A549 (cell line): ENCODE measurements around the gene CPTP. TPM values are rescaled to one million over a fixed set of nuclear protein-coding genes. Genes with fewer than 3 reads are reported as not detected.

ENCODE experiments used
- ATAC-seq, 2 experiments: fragments of 200-7000 bp in 1 of 2; fragments of >200 bp in 1 of 2; cut with Nextera tagmentation in 1 of 2; cut with Tn5 transposase in 1 of 2; 3 replicates each; pipeline versions ENCODE4 v1.8.0 to v1.9.1; 2018 to 2020; ENCODE audit warnings: mild to moderate bottlenecking in 1 of 2, moderate library complexity in 1 of 2
- CTCF ChIA-PET: fragments of 300-600 bp; sonication (Branson Sonifier 250); formaldehyde crosslinking; extraction: SDS; loops from one replicate; lab custom pipeline; 2021; ENCODE audit warnings: antibody characterized with exemption, inconsistent platforms; lab: Yijun Ruan, JAX
- POLR2A ChIA-PET: fragments of 350-600 bp; formaldehyde crosslinking; extraction: SDS; loops from one replicate; lab custom pipeline; 2021; ENCODE audit warnings: antibody characterized with exemption, inconsistent platforms; lab: Yijun Ruan, JAX
- DNase-seq, 2 experiments: peaks; one replicate each; pipeline versions ENCODE4 v3.0.0 to v3.0.0-alpha.2; 2011 to 2016; ENCODE audit warnings: low read depth in 1 of 2, low spot score in 1 of 2
- FAIRE-seq: peaks from 2 replicates; lab custom pipeline; 2011; peaks lifted over from hg19 to GRCh38; lab: Jason Lieb, UNC
- H3K27ac ChIP-seq, 2 experiments: fragments of >200 bp; sonication (Bioruptor Twin); formaldehyde crosslinking; 3 replicates each; pipeline ENCODE4 v1.5.1; 2016 to 2017
- H3K4me1 ChIP-seq: fragments of >200 bp; sonication (Bioruptor Twin); formaldehyde crosslinking; 3 replicates; pipeline ENCODE4 v1.6.1; 2016
- H3K4me2 ChIP-seq: fragments of >200 bp; sonication (Bioruptor Twin); formaldehyde crosslinking; 3 replicates; pipeline ENCODE4 v1.6.1; 2016
- H3K4me3 ChIP-seq: fragments of >200 bp; sonication (Bioruptor Twin); formaldehyde crosslinking; 3 replicates; pipeline ENCODE4 v1.5.1; 2016
- H3K9me3 ChIP-seq: fragments of >200 bp; sonication (Bioruptor Twin); formaldehyde crosslinking; 3 replicates; pipeline ENCODE4 v1.6.1; 2016
- CHD2 ChIP-seq: fragments of 150-350 bp; IDR thresholded peaks from 2 replicates; pipeline ENCODE4 v1.6.1; 2014; ENCODE audit warnings: low read length; ENCODE audit not compliant: partially characterized antibody
- CHD4 ChIP-seq: fragments of 200-600 bp; sonication (generic); IDR thresholded peaks from 2 replicates; pipeline ENCODE4 v1.6.1; 2016; ENCODE audit warnings: antibody characterized with exemption, mild to moderate bottlenecking, borderline replicate concordance
- CTCF ChIP-seq: fragments of >200 bp; sonication (Bioruptor Twin); formaldehyde crosslinking; IDR thresholded peaks from 3 replicates; pipeline ENCODE4 v1.5.1; 2016
- EHF ChIP-seq: fragments of 250-450 bp; sonication (Bioruptor Pico); IDR thresholded peaks from 2 replicates; pipeline ENCODE4 v1.5.0; 2020; ENCODE audit warnings: mild to moderate bottlenecking
- EP300 ChIP-seq, 2 experiments: fragments of >200 bp; sonication (Bioruptor Twin); formaldehyde crosslinking; IDR thresholded peaks; 2 replicates in 1 of 2; 3 replicates in 1 of 2; pipeline ENCODE4 v1.6.1; 2016 to 2017
- FOSB ChIP-seq: fragments of 250-450 bp; sonication (Bioruptor Pico); IDR thresholded peaks from 2 replicates; pipeline ENCODE4 v1.5.0; 2020; ENCODE audit warnings: mild to moderate bottlenecking, moderate library complexity
- FOSL2 ChIP-seq, 2 experiments: fragments of 450-650 bp in 1 of 2; fragments of >200 bp in 1 of 2; sonication (Bioruptor Twin) in 1 of 2; formaldehyde crosslinking; IDR thresholded peaks; 2 replicates each; pipeline versions ENCODE4 v1.5.0 to v1.6.1; 2016 to 2020; ENCODE audit warnings: mild to moderate bottlenecking in 1 of 2, moderate library complexity in 1 of 2
- GATA3 ChIP-seq: IDR thresholded peaks from 2 replicates; pipeline ENCODE4 v1.6.1; 2012; ENCODE audit warnings: borderline replicate concordance
- HES2 ChIP-seq: fragments of >200 bp; sonication (Bioruptor Twin); formaldehyde crosslinking; IDR thresholded peaks from 2 replicates; pipeline ENCODE4 v1.6.1; 2016
- HOXB5 ChIP-seq: fragments of 250-450 bp; sonication (Bioruptor Pico); IDR thresholded peaks from 2 replicates; pipeline ENCODE4 v1.5.0; 2020; ENCODE audit warnings: mild to moderate bottlenecking, moderate library complexity
- JUN ChIP-seq, 2 experiments: fragments of >200 bp; sonication (Bioruptor Twin); formaldehyde crosslinking; IDR thresholded peaks; 2 replicates in 1 of 2; 3 replicates in 1 of 2; pipeline ENCODE4 v1.6.1; 2016 to 2017
- JUNB ChIP-seq: fragments of >200 bp; sonication (Bioruptor Twin); formaldehyde crosslinking; IDR thresholded peaks from 2 replicates; pipeline ENCODE4 v1.6.1; 2016
- NFE2L2 ChIP-seq: fragments of 150-350 bp; conservative IDR thresholded peaks from 2 replicates; pipeline ENCODE4 v1.6.1; 2014; ENCODE audit warnings: low read length
- NPAS2 ChIP-seq: fragments of 250-450 bp; sonication (Bioruptor Pico); IDR thresholded peaks from 2 replicates; pipeline ENCODE4 v1.8.0; 2022; ENCODE audit warnings: mild to moderate bottlenecking, moderate library complexity, borderline replicate concordance
- NR3C1 ChIP-seq: fragments of >200 bp; sonication (Bioruptor Twin); formaldehyde crosslinking; IDR thresholded peaks from 3 replicates; pipeline ENCODE4 v1.6.1; 2017
- PBX3 ChIP-seq: IDR thresholded peaks from 2 replicates; pipeline ENCODE4 v1.6.1; 2012
- RCOR1 ChIP-seq: fragments of 150-350 bp; IDR thresholded peaks from 2 replicates; pipeline ENCODE4 v1.6.1; 2014; ENCODE audit warnings: antibody characterized with exemption, low read length, low read depth
- REST ChIP-seq: fragments of 200-600 bp; sonication (generic); IDR thresholded peaks from 2 replicates; pipeline ENCODE4 v1.6.1; 2016; ENCODE audit warnings: antibody characterized with exemption, mild to moderate bottlenecking, moderate library complexity
- RFX5 ChIP-seq: fragments of 450-650 bp; IDR thresholded peaks from 2 replicates; pipeline ENCODE4 v1.7.1; 2014; ENCODE audit warnings: antibody characterized with exemption, mild to moderate bottlenecking, moderate library complexity
- RNF2 ChIP-seq: fragments of 200-600 bp; sonication (generic); IDR thresholded peaks from 2 replicates; pipeline ENCODE4 v1.6.1; 2016; ENCODE audit warnings: low read depth, mild to moderate bottlenecking, antibody characterized with exemption, moderate library complexity, borderline replicate concordance
- SMC3 ChIP-seq: fragments of >200 bp; sonication (Bioruptor Twin); formaldehyde crosslinking; IDR thresholded peaks from 3 replicates; pipeline ENCODE4 v1.6.1; 2018; ENCODE audit warnings: inconsistent platforms
- SREBF2 ChIP-seq: fragments of 450-650 bp; IDR thresholded peaks from 2 replicates; pipeline ENCODE4 v1.6.1; 2014; ENCODE audit warnings: mild to moderate bottlenecking, moderate library complexity
- USF2 ChIP-seq: fragments of 450-650 bp; IDR thresholded peaks from 2 replicates; pipeline ENCODE4 v1.6.1; 2014; ENCODE audit warnings: antibody characterized with exemption
- ZFP36 ChIP-seq: fragments of 450-650 bp; IDR thresholded peaks from 2 replicates; pipeline ENCODE4 v1.6.1; 2014; ENCODE audit warnings: borderline replicate concordance; ENCODE audit not compliant: partially characterized antibody
- ZNF302 ChIP-seq: fragments of 250-450 bp; sonication (Bioruptor Pico); IDR thresholded peaks from 2 replicates; pipeline ENCODE4 v1.9.0; 2021; ENCODE audit warnings: inconsistent platforms, mild to moderate bottlenecking, moderate library complexity
- ZSCAN20 ChIP-seq: fragments of 250-450 bp; sonication (Bioruptor Pico); IDR thresholded peaks from 2 replicates; pipeline ENCODE4 v1.8.0; 2022; ENCODE audit warnings: mild to moderate bottlenecking, moderate library complexity
- WGBS: methylation state at CpG from one replicate; pipeline ENCODE4 v1.1.6; 2017; ENCODE audit errors: missing lambda C conversion rate; 5-methylcytosine and 5-hydroxymethylcytosine counted together
- polyA plus RNA-seq, 4 experiments: library from polyadenylated mRNA; depleted of rRNA in 3 of 4; stranded (reverse); fragments of >200 nt; fragmentation: RNase III in 1 of 4; extraction: RNeasy Plus Mini Kit Qiagen cat#74134 plus additional on column Dnase treatment in 1 of 4; gene quantifications; 2 replicates in 3 of 4; 3 replicates in 1 of 4; pipeline ENCODE4 v1.2.3, GENCODE V29; 2011 to 2017

The CPTP gene
- polyA plus RNA-seq, 2 of the 4 experiments (the other 2 are of a cell fraction) = 4.3 to 11.9 TPM

- TF ChIP-seq HES2 = no peak
- TF ChIP-seq SMC3 = no peak
- no peak for TF ChIP-seq REST
- no peak for TF ChIP-seq FOSB
- TF ChIP-seq JUNB = no peak
- no peak for TF ChIP-seq PBX3
- TF ChIP-seq ZSCAN20 (CRISPR knock-in tag) = no peak
- no peak for TF ChIP-seq ZFP36
- no peak for ATAC-seq
- H3K4me2 ChIP-seq = no peak overlapping the region
- no CpG with 5 or more reads among the region's 40 CpGs for WGBS
- FAIRE-seq = no peak
- DNase-seq = no peak
- ChIA-PET POLR2A (no interaction called here), CTCF (interaction anchor here (1.2 to 2.4 kb wide), 2 partner anchors 19 to 98 kb away, joined by 3 to 7 read pairs; no protein-coding TSS in a partner anchor)
- no peak overlapping the region for H3K27ac ChIP-seq
- no peak overlapping the region for H3K4me3 ChIP-seq
- H3K4me1 ChIP-seq = peaks cover 18% of the 10 kb centered on the region; the same call in 2 of the 3 replicates
- H3K9me3 ChIP-seq = no peaks in the 10 kb centered on the region
Measured at GRCh38 chr1:1327291-1327690, 2.7 kb downstream of the CPTP start.

GRCh38 chr1:1328254-1328653 lies 3.7 kb downstream of the CPTP start:
- H3K4me3 ChIP-seq = no peak overlapping the region
- no peak for ATAC-seq

More at GRCh38 chr1:1328254-1328653, 3.7 kb downstream of the CPTP start:
- ChIA-PET POLR2A (no interaction called here), CTCF (interaction anchor here (1.0 kb wide), 1 partner anchor 35 kb away, joined by 5 read pairs; no protein-coding TSS in a partner anchor)
- DNase-seq (no peak), FAIRE-seq (no peak)
- Histone ChIP-seq H3K4me2 (no peak overlapping the region), H3K9me3 (no peaks in the 10 kb centered on the region), H3K27ac (no peak overlapping the region), H3K4me1 (peaks cover 18% of the 10 kb centered on the region; the same call in 2 of the 3 replicates)
- no CpG with 5 or more reads among the region's 15 CpGs for WGBS
- TF ChIP-seq GATA3 (no peak), EHF (CRISPR knock-in tag) (no peak), SREBF2 (no peak), RFX5 (no peak), CHD2 (no peak), JUN (IDR thresholded peaks at IDR 0.05) (no peak), NFE2L2 (no peak), HES2 (no peak), RNF2 (no peak), CHD4 (no peak), HOXB5 (CRISPR knock-in tag) (no peak), NPAS2 (CRISPR knock-in tag) (no peak), USF2 (no peak), RCOR1 (no peak), CTCF (no peak), FOSL2 (IDR thresholded peaks at IDR 0.05) (no peak), FOSL2 (CRISPR knock-in tag; IDR thresholded peaks at IDR 0.05) (no peak), NR3C1 (no peak), EP300 (IDR thresholded peaks at IDR 0.05) (no peak), FOSB (no peak), ZNF302 (CRISPR knock-in tag) (no peak)
